Breast epithelium (tissue), 4 donors: ENCODE measurements around the gene HEG1. TPM values are rescaled to one million over a fixed set of nuclear protein-coding genes. Genes with fewer than 3 reads are reported as not detected.

Source experiments
- DNase-seq, 2 donors: peaks; one replicate each; pipeline ENCODE4 v3.0.0-alpha.2; 2019; ENCODE audit warnings: low spot score in 2 of 2
- H3K27ac ChIP-seq, 2 donors: fragments of 200-600 bp; sonication (generic) in 1 of 2; one replicate each; pipeline ENCODE4 v1.5.1; 2016 to 2019; ENCODE audit warnings: mild to moderate bottlenecking in 1 of 2
- H3K27me3 ChIP-seq, 2 donors: fragments of 200-600 bp; sonication (generic) in 1 of 2; one replicate each; pipeline versions ENCODE4 v1.5.1 to v1.6.0; 2017 to 2019; ENCODE audit warnings: control low read depth in 1 of 2, mild to moderate bottlenecking in 1 of 2
- H3K36me3 ChIP-seq: fragments of 200-600 bp; one replicate; pipeline ENCODE4 v1.5.1; 2019
- H3K4me1 ChIP-seq, 2 donors: fragments of 200-600 bp; sonication (generic); one replicate each; pipeline ENCODE4 v1.5.1; 2016 to 2019; ENCODE audit warnings: control low read depth in 1 of 2
- H3K4me3 ChIP-seq, 3 donors: fragments of 200-600 bp; sonication (generic); 1 replicate in 2 of 3; 2 replicates in 1 of 3; pipeline ENCODE4 v1.5.1; 2016 to 2019; ENCODE audit warnings: mild to moderate bottlenecking in 3 of 3, moderate library complexity in 2 of 3
- H3K9me3 ChIP-seq, 2 donors: fragments of 200-600 bp; sonication (generic) in 1 of 2; one replicate each; pipeline ENCODE4 v1.5.1; 2016 to 2019; ENCODE audit warnings: control low read depth in 1 of 2
- POLR2A ChIP-seq: fragments of 450-650 bp; IDR thresholded peaks from one replicate; pipeline ENCODE4 v1.6.1; 2016; ENCODE audit warnings: antibody characterized with exemption, mild to moderate bottlenecking, moderate library complexity
- POLR2AphosphoS5 ChIP-seq, 3 donors: sonication (generic); formaldehyde crosslinking; IDR thresholded peaks; one replicate each; pipeline ENCODE4 v1.6.1; 2017; ENCODE audit warnings: antibody characterized with exemption in 3 of 3
- intact Hi-C: fragments of 100-400 bp; cut with DNase I; formaldehyde crosslinking; loops from one replicate; pipeline ENCODE4 v1.15.1; 2023; ENCODE audit warnings: low total_unique reads
- total RNA-seq, 3 donors: library from RNA; depleted of rRNA; stranded (reverse); fragments of >200 nt; gene quantifications; one replicate each; pipeline ENCODE4 v1.1.0, GENCODE V29; 2016
- TF ChIP-seq, protein P1 (sequence below), 3 donors: fragments of 450-650 bp; IDR thresholded peaks; one replicate each; pipeline ENCODE4 v1.5.1; 2016 to 2017; ENCODE audit warnings: antibody characterized with exemption in 3 of 3, mild to moderate bottlenecking in 3 of 3, moderate library complexity in 3 of 3

HEG1 gene
- total RNA-seq, 3 donors from 2014 or later = 36.0 to 45.9 (median 45.1) TPM

DNA sequence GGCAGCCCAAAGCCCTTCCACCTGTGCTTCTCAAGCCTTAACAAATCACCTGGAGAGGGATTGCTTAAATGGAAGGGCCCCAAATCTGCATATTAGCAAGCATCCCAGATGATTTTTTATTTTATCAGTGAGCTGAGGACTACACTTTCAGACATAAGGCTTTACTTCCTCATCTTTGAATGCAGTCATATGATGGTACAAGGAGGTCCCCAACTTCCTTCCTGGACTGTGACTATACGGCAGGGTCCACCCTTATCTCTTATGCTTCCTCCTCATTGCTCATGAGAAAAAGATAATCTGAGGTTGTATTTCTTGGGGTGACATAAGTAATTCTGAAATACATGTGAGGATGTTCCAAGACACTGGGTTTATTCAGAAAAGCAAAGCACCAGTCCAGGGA, 13.7 kb upstream of the HEG1 start:
- no peak for DNase-seq
- no peaks in the 10 kb centered on the region for H3K27me3 ChIP-seq
- intact Hi-C loops = no loop called here
- H3K9me3 ChIP-seq = no peaks in the 10 kb centered on the region
- H3K4me3 ChIP-seq = no peak overlapping the region
- H3K36me3 ChIP-seq = no peaks in the 10 kb centered on the region
- H3K27ac ChIP-seq = no peak overlapping the region
- TF ChIP-seq, protein P1, sequence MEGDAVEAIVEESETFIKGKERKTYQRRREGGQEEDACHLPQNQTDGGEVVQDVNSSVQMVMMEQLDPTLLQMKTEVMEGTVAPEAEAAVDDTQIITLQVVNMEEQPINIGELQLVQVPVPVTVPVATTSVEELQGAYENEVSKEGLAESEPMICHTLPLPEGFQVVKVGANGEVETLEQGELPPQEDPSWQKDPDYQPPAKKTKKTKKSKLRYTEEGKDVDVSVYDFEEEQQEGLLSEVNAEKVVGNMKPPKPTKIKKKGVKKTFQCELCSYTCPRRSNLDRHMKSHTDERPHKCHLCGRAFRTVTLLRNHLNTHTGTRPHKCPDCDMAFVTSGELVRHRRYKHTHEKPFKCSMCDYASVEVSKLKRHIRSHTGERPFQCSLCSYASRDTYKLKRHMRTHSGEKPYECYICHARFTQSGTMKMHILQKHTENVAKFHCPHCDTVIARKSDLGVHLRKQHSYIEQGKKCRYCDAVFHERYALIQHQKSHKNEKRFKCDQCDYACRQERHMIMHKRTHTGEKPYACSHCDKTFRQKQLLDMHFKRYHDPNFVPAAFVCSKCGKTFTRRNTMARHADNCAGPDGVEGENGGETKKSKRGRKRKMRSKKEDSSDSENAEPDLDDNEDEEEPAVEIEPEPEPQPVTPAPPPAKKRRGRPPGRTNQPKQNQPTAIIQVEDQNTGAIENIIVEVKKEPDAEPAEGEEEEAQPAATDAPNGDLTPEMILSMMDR (IDR thresholded peaks at IDR 0.05) = no peak
- no peak for TF ChIP-seq POLR2AphosphoS5 (IDR thresholded peaks at IDR 0.05)
- TF ChIP-seq POLR2A = no peak
- H3K4me1 ChIP-seq = no peaks in the 10 kb centered on the region

GRCh38 chr3:125068265-125068664, 12.5 kb upstream of the HEG1 start:
- Histone ChIP-seq H3K27ac (no peak overlapping the region), H3K27me3 (no peaks in the 10 kb centered on the region), H3K4me1 (no peaks in the 10 kb centered on the region), H3K9me3 (no peaks in the 10 kb centered on the region), H3K36me3 (no peaks in the 10 kb centered on the region), H3K4me3 (no peak overlapping the region)
- no peak for DNase-seq
- intact Hi-C loops = no loop called here
- TF ChIP-seq, protein P1 (IDR thresholded peaks at IDR 0.05) = no peak
- TF ChIP-seq POLR2AphosphoS5 (IDR thresholded peaks at IDR 0.05) (no peak), POLR2A (no peak)

DNA sequence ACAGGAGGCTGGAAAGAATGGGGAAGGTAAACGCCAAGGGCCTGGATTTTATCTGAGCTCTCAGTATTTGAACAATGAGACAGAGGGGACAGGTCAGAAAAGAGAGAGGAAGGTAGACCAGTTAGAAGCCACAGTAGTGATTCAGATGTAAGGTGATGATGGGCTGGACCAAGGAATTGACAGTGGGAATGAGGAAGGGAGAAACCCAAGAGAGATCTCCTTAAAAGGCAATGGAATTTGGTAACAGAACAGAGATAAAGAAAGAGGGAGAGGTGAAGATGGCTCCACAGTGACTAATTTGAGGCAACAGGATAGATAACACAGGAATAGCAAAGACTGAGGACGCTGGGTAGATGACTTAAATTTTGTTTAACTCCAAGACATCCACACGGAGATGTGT, 11.4 kb upstream of the HEG1 start:
- Histone ChIP-seq H3K27ac (no peak overlapping the region), H3K27me3 (no peaks in the 10 kb centered on the region), H3K4me1 (peaks cover 0 to 9% of the 10 kb centered on the region in 2 donors), H3K36me3 (no peaks in the 10 kb centered on the region), H3K9me3 (no peaks in the 10 kb centered on the region), H3K4me3 (no peak overlapping the region)
- TF ChIP-seq POLR2AphosphoS5 (IDR thresholded peaks at IDR 0.05) = no peak
- TF ChIP-seq, protein P1 (IDR thresholded peaks at IDR 0.05) = no peak
- TF ChIP-seq POLR2A = no peak
- DNase-seq = no peak
- intact Hi-C loops = no loop called here

DNA sequence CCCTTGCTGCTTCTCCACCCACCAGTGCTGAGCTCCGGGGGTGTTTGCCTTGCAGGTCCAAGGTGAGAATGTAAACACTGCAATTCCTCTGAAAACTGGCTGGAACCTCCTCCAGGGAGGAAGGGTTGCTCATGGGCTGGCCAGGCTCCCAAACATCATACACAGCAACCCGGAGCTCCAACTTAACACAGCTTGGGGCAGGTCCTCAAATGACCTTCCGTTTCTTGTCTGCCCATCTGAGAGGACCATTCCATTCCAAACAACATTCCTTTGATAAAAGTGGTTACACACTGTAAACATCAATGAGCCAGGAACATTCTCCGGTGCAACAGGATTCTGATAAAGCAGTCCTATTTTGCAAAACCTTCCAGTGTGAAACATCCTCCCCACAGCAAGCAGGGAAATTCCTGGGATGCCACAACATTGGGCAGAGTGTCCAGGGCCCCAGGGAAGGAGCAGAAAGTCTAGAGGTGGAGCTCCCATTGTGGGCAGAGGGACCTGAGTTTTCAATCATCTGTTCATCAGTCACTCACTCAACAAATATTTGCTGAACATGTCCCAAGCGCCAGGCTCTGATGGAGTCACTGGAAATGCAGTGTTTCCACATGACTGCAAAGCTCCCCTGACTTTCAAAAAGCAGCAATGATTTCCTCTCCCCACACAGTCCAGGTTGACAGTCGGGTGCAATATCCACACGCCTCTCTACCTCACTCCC, 7.3 kb upstream of the HEG1 start:
- H3K4me3 ChIP-seq = no peak overlapping the region
- H3K27ac ChIP-seq = peak overlapping the region; percentile 5 to 10
- intact Hi-C loops = no loop called here
- no peak for TF ChIP-seq POLR2A
- peak in 1 of 3 donors; percentile 25 for TF ChIP-seq POLR2AphosphoS5 (IDR thresholded peaks at IDR 0.05)
- no peaks in the 10 kb centered on the region for H3K27me3 ChIP-seq
- H3K9me3 ChIP-seq = no peaks in the 10 kb centered on the region
- H3K4me1 ChIP-seq = peaks cover 0 to 9% of the 10 kb centered on the region in 2 donors
- no peaks in the 10 kb centered on the region for H3K36me3 ChIP-seq
- peak; percentile 65 to 66 for DNase-seq

- no peak for DNase-seq
- H3K27ac ChIP-seq = peak overlapping the region; percentile 63 to 64
- no peak for TF ChIP-seq POLR2AphosphoS5 (IDR thresholded peaks at IDR 0.05)
- no peak for TF ChIP-seq POLR2A
- TF ChIP-seq, protein P1 (IDR thresholded peaks at IDR 0.05) = no peak
- peaks cover under 1 to 9% of the 10 kb centered on the region in 2 donors for H3K4me1 ChIP-seq
- intact Hi-C loops = no loop called here
- H3K4me3 ChIP-seq = no peak overlapping the region
- H3K27me3 ChIP-seq = no peaks in the 10 kb centered on the region
- H3K9me3 ChIP-seq = no peaks in the 10 kb centered on the region
- no peaks in the 10 kb centered on the region for H3K36me3 ChIP-seq
Observed at GRCh38 chr3:125061646-125062045, 5.8 kb upstream of the HEG1 start.
